HG03159 (cell line): ENCODE data around the gene SNUPN.

Experiments
- ATAC-seq: cut with Tn5 transposase; IDR thresholded peaks from one replicate; pipeline ENCODE4 v1.9.1; 2021; ENCODE audit warnings: mild to moderate bottlenecking, moderate library complexity; ENCODE audit not compliant: unreplicated experiment

SNUPN gene

GRCh38 chr15:75654201-75654907 is 28.8 kb upstream of the SNUPN start:
- no peak for ATAC-seq

- ATAC-seq = no peak
Measured at GRCh38 chr15:75653347-75653913, 27.9 kb upstream of the SNUPN start.

- ATAC-seq = no peak
Measured at GRCh38 chr15:75651810-75652543, 26.5 kb upstream of the SNUPN start.

- no peak for ATAC-seq
Measured at GRCh38 chr15:75650908-75651809, 25.6 kb upstream of the SNUPN start.

- no peak for ATAC-seq
Measured at GRCh38 chr15:75649848-75650247, 24.3 kb upstream of the SNUPN start.

- no peak for ATAC-seq
Measured at GRCh38 chr15:75649045-75649761, 23.7 kb upstream of the SNUPN start.

DNA sequence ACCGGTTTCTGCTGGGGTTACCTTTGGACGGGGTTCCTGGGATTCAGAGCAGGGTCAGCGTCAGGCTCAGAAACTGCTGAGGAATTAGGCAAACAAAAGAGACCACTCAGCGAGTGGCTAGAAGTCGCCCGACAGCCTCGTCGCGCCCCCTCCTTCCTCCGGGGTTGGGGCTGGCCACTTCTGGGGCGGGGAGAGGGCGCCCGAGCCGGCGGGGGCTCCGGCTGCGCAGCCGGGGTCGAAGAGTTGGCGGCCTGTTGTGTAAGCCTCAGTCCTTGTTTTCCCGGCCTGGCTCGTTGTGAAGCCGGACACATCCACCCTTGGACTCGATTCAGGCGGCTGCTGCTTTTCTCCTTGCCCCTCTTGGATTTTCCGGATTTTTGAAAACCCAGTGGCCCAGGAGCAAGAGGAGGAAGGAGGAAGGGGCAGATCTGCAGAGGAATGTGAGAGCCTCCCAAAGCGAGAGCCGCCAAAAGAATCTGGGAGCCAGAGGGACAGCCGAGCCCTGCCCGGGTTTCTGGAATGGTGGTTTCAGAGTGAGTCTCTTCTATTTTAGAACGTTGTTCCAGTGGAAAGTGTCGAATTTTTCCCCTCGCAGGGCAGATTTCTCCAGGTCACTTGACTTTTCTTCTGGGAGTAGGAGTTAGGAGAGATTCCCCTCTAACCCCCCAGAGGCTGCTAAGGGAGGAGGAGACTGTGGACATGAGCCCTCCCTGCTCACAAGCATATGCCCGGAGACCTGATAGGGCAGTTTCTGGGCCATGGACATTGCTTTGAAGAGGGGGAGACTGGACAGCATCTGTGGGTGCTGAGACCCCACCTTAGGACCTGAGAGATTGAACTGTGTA is 22.9 kb upstream of the SNUPN start:
- no peak for ATAC-seq

DNA sequence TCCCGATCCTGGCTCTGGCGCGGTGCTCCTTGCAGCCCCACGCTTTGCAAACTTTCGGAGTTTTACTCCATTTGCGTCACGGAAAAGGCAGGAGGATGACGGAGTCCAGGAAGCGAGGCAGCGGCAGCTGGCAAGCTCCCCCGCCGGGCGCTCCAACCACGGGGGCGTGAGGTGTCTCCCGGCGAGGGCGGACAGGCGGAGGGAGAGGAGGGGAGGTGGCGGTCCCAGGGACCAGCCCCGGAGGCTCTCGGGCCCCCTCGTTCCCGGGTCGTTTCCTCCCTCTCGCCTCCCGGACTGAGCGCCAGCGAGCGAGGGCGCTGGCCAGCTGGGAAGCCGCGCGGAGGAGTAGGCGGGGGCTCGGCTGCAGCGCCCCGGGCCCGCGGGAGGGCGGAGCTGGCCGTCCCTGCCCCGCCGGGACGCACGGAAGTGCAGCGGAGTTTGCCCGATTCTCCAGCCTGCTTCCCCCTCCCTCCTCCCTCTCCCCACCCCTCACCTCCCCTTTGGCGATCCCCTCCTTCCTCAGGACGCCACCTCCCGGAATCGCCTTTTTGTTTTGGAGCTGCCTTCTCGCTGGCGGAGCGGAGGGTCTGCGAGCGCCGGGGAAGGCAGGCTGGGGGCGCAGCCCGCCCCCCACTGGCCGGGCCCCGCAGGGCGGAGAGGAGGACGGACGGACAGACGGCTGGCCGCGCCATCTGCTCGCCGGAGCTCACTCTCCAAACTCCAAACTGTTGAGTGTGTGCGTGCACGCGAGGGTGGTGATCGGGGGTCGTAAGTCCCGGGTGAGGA is 22.0 kb upstream of the SNUPN start, which contains the start of gene SNX33:
SNX33 (plus strand) TSS at position 543 of the 786 bp plus-strand sequence. CDS start 1,191 bp downstream, outside the sequence.
- ATAC-seq = no peak

GRCh38 chr15:75646944-75647364 is 21.4 kb upstream of the SNUPN start:
- no peak for ATAC-seq

DNA sequence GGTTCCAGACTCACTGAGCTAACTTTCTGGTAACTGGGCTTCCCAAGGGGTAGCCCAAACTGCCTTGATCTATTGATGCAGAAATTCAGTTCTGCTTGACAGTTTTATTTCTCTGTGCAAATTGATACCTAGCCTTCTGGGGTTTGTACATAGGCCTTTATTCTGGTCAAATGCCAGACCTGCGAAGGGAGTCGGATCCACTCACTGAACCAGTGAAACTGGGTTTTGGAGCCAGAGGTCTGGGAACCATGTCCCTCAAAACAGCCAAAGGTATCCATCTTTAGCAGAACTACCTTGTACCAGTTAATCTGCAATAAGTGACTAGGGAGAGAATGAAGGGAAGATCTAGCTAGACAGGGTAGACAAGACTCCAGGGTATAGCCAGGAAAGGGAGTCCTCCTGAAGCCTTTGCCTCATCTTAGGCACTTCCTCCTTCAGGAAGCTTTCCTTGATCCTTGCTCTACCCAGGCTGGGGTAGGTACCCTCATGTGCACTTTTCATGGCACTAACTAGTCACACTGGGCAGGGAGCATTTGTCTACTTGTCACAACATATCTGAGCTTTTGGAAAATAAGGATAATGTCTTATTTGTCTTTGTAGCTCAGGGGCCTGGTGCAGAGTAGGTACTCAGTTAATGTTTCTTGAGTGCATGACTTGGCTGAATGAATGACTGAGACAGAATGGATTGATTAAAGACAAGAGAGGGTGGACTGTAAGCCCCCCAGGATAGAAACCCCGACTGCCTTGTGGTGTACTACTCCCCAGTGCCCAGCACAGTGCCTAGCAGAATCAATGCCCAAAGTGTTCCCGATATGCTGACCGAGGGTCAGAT is 20.8 kb upstream of the SNUPN start:
- ATAC-seq = no peak

DNA sequence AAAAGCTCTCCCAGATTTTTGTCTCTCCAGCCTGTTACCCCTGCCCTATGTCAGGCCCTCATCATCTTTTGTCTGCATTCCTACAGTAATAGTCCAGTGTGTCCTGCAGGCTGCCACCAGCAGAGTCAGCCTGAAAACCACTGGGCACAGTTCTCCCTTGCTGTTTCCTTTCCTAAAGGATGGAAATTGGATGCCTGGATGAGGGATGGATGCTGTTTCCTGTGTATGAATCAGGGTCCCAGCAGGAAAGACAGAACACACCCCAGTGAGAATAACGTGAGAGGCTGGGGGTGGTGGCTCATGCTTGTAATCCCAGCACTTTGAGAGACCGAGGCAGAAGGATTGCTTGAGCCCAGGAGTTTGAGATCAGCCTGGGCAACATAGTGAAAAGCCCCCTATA is 18.9 kb upstream of the SNUPN start:
- ATAC-seq = no peak

DNA sequence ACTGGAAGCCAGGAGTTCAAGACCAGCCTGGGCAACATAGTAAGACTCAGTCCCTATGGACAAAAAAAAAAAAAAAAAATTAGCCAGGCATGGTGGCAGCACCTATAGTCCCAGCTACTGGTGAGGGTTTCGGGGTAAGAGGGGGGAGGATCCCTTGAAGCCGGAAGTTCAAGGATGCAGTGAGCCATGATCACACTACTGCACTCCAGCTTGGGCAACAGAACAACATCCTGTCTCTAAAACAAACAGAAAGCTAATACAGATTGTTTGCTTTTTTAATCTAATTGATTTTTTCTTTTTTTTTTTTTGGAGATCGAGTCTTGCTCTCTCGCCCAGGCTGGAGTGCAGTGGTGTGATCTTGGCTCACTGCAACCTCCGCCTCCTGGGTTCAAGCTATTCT is 16.1 kb upstream of the SNUPN start:
- no peak for ATAC-seq

DNA sequence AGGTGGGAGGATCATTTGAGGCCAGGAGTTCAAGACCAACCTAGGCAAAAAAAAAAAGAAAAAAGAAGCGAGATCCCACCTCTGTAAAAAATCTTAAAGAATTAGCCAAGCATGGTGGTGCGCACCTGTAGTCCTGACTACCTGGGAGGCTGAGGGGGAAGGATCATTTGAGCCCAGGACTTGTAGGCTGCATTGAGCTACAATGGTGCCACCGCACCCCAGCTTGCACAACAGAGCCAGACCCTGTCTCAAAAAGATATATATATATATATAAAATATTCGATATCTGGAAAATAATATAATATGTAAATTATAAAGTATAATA is 15.6 kb upstream of the SNUPN start:
- no peak for ATAC-seq

DNA sequence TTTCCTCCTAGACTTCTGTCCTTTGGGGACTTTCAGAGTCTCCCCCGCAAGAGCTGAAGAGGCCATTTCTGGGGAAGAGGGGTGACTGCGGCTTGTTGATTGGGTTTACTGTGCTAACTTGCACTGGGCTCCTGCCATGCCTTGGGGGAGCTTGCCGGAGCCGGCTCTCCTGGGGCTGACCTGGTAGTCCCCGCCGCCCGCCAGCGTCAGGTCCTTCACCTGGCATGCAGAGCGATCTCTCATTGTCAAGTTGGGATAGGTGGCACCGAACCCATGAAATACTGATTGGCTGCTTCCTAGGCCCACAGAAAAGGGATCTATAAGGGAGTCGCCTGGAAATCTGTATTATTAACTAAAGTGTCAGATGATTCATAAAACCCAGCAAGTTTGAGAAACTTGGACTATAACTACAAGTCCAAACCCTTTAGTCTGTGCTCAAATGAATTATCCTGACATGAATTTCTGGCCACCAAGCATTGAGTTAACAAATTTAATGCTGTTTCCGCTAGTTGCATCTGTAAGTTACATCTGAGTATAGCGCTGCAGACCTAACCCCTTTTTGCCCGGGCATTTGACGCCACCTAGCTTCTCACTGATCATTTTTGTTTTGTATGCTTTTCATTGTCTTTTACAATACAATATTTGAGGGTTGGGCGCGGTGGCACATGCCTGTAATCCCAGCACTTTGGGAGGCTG is 15.1 kb upstream of the SNUPN start:
- ATAC-seq = peak; percentile 32

GRCh38 chr15:75639709-75640482 is 14.4 kb upstream of the SNUPN start, which contains the start of gene IMP3:
Gene IMP3 (minus strand): TSS chr15:75640224. CDS start chr15:75640168, 56 bp downstream.
- peak; percentile 91 for ATAC-seq

GRCh38 chr15:75639191-75639708 is 13.7 kb upstream of the SNUPN start:
- no peak for ATAC-seq
